Epidermal melanocyte (primary cell): ENCODE data around the gene GPR162.
A peak's percentile ranks its signal among the peaks of the same experiment; 100 is the strongest.
"Not testable (repeated sequence)": the region's sequence is repeated elsewhere in the genome, so short reads cannot be mapped to it uniquely, and the experiment has no call there.

ENCODE experiments used
- DNase-seq: peaks from one replicate; pipeline ENCODE4 v3.0.0; 2011; ENCODE audit warnings: low spot score; ENCODE audit not compliant: insufficient read length

Gene GPR162

GRCh38 chr12:6855322-6855721, 33.7 kb downstream of the GPR162 start:
- DNase-seq: no peak

DNA sequence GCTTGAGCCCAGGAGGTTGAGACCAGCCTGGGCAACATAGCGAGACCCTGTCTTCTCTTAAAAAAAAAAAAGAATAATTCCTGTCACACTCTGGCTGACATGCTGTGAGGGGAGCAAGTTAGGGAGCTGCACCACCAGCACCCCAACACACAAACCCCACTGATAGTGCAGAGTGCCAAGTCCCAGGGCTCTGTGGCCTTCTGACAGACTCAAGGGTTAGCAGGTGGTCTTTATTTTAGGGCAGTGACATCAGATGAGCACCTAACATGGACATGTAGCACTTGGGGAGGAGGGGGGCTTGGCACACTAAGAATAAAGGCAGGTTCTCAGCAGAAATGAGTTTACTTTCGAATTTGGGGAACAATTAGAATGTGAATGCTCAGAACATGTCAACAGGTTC, 37.2 kb downstream of the GPR162 start:
- no peak for DNase-seq

GRCh38 chr12:6860116-6860515, 38.5 kb downstream of the GPR162 start:
- DNase-seq: no peak

- no peak for DNase-seq
Observed at GRCh38 chr12:6860942-6861341, 39.3 kb downstream of the GPR162 start.

DNA sequence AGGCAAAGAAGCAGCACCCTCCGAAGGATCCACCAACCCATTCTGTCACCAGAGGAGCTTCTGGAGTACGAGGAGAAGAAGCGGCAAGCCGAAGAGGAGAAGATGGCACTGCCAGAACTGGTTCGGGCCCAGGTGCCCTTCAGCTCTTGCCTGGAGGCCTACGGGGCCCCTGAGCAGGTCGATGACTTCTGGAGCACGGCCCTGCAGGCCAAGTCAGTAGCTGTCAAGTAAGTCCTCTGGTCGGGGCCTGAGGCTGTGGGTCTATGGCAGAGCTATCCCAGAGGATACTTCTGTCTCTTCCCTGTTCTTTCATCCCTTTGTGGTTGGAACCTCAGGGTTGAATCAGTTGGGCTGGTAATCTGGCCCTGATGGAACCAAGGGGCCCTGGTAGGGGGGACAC, 39.8 kb downstream of the GPR162 start:
- no peak for DNase-seq

GRCh38 chr12:6863033-6863432, 41.4 kb downstream of the GPR162 start:
- no peak for DNase-seq

DNA sequence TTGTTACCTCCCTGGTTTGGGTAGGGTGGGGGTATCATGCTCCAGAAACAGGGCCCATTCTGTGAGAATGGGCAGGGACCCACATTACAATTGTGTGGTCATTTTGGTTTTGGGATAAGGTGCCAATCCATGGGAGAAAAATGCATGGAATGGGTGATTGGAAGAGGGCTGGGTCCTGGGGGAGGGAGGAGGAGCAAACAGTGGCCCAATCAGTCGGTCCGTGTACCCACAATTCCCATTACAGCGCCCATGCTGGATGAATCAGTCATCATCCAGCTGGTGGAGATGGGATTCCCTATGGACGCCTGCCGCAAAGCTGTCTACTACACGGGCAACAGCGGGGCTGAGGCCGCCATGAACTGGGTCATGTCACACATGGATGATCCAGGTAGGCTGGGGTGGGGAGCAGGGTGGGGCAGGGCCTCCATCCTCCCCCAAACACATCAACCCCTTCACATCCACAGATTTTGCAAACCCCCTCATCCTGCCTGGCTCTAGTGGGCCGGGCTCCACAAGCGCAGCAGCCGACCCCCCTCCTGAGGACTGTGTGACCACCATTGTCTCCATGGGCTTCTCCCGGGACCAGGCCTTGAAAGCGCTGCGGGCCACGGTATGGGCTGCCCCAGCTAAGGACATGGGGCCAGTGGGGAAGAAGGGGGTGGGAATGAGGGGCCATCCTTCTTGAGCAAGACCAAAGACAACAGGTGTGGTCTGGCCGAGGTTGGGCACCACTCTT, 42.1 kb downstream of the GPR162 start:
- DNase-seq: no peak

GRCh38 chr12:6865307-6865706, 43.7 kb downstream of the GPR162 start:
- not testable (repeated sequence) for DNase-seq

GRCh38 chr12:6866163-6866919, 44.7 kb downstream of the GPR162 start:
- no peak for DNase-seq

DNA sequence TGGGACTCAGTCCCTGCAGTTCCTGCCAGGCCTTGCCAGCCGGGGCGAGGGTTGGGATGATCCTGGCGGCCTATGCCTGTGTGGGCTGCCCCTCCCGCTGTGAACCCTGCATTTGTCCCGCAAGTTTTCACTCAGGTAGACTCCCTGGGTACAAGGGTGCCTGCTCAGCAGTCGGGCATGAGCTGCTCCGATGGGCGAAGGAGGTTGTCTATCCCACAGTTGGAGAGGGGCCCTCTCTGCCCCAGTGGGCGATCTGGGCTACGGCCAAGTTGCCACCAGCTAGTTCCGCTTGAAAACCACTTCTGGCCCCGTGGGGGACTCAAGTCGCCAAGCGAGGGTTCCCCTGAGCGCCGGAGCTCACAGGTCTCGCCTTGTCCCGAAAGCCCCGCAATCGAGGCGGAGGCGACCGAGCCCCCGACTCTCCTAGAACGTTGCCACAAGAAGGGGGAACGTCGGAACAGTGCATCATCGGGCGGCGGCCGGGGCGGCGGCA, 45.3 kb downstream of the GPR162 start:
- no peak for DNase-seq

DNA sequence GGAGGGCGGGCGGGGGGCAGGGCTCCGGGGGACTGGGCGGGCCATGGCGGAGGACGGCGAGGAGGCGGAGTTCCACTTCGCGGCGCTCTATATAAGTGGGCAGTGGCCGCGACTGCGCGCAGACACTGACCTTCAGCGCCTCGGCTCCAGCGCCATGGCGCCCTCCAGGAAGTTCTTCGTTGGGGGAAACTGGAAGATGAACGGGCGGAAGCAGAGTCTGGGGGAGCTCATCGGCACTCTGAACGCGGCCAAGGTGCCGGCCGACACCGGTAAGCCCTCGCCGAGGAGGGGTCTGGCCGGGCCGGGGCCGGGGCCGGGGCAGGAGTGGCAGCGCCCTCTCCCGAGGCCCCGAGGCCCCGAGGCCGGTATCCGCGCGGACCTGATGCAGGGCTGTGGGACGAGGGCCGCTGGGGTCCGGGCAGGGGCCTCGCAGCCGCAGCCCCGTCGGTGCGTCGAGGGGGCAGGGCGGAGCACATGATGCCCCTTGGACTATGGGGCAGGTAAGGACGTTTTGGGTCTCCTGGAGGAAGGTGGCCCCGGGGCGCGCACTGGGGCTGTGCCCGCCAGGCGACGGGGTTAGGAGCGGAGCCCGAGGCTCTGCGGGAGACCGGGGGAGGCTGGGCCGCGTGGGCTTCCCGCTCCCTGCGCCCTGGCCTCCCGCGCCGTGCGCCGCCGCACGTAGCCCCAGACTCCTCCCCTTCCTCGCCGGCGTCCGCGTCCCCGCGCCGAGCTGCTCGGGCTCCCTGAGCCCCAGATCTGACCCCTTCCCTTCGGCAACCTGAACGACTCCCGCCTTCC, 46.0 kb downstream of the GPR162 start, which contains the start of gene TPI1:
TPI1 (plus strand) TSS at position 119 of the 798 bp plus-strand sequence; CDS start at position 155, 36 bp downstream.
- peak; percentile 82 for DNase-seq

- no peak for DNase-seq
Observed at GRCh38 chr12:6868211-6869048, 46.8 kb downstream of the GPR162 start.

DNA sequence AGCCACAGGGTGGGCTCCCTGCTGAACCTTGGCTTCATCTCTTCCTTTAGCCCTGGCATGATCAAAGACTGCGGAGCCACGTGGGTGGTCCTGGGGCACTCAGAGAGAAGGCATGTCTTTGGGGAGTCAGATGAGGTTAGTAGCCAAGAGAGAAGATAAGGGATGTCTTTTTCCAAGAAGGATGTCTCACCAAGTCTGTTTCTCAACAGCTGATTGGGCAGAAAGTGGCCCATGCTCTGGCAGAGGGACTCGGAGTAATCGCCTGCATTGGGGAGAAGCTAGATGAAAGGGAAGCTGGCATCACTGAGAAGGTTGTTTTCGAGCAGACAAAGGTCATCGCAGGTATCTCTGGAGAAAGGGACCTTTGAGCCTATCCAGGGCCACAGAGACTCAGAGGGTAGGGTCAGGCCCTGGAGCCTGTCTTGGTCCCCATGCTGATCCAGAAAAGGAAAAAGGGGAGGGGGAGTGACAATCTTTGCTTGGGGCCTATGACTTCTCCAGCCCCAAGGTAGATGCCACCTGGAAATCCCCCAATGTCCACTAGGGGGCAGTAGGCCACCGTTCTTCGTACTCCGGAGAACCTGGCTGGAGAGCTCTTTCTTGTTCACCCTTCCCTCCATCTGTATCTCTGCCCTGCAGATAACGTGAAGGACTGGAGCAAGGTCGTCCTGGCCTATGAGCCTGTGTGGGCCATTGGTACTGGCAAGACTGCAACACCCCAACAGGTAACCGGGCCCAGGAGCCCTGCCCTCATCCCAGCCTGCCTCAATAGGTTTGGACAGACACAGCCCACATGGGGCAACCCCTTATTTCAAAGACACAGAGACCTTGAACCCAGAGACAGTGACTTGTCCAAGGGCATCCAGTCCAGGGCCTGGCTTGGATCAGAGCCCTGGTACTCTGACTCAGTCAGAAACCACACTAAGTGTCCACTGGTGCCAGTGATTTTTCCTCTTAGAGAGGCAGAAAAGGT, 47.7 kb downstream of the GPR162 start:
- peak; percentile 81 for DNase-seq

GRCh38 chr12:6870304-6870703, 48.7 kb downstream of the GPR162 start:
- not testable (repeated sequence) for DNase-seq

GRCh38 chr12:6871052-6871957, 49.7 kb downstream of the GPR162 start:
- DNase-seq: no peak

DNA sequence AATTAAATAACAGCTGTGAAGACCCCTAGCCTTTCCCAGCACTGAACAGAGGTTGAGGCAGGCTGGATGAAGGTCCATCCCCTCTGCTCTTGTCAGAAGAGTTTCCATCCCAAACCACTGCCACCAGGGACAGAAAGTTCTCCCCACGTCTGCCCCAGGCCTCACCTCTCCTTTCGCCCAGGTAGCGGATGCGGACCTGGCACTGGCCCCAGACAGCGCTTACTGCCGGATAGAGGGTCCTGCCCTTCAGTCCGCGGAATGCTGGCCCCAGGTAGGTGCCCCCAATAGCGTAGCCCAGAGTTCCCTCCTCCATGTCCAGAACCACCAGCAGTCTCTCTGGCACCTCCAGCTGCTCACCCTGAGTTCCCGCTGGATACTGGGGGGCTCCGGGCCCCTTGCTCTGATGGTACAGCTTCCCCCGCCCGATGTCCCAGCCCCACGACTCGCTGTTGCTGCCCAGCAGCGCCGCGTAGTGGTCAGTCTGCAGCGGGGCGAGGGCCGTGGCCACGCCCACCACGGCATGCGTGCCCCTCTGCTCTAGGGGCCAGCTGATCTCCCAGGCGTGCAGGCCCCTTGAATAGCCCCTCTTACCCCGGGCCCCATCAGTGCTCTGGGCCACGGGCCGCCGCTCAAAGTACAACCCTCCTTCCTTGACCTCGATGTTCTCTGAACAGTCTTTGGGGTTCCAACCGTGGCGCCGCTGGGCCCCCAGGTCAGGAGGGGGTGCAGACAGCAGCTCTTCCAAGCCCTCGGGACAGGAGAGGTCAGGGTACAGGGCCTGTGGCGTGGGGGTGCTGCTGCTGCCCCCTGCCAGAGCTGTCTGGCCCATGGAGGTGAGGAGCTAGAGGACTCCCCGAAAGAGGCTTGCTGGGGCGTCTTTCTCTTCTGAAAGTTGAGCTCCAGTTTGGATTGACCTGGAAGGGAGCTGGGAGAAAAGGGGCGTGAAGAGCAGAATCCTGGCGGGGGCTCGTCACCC, 50.7 kb downstream of the GPR162 start:
- peak; percentile 79 for DNase-seq
